ENCODE measurements around the gene TADA2A. TPM values are rescaled to one million over a fixed set of nuclear protein-coding genes. Genes with fewer than 3 reads are reported as not detected.

The TADA2A gene
- total RNA-seq, 2 donors from 2014 or later: 26.9 to 31.6 TPM

DNA sequence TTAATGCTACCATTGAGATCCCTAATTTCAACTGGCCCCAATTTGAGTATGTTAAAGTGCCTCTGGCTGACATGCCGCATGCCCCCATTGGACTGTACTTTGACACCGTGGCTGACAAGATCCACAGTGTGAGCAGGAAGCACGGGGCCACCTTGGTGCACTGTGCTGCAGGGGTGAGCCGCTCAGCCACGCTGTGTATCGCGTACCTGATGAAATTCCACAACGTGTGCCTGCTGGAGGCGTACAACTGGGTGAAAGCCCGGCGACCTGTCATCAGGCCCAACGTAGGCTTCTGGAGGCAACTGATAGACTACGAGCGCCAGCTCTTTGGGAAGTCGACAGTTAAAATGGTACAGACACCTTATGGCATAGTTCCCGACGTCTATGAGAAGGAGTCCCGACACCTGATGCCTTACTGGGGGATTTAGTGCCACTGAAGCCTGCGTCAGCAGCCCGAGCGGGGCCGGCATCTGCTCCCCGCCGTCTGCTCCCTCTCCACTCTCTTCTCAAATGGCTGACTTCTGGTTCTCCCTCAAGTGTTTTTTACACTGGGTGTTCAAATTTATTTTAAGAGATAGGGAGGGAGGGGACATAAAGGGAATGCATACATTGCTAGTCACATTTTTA, 105.9 kb downstream of the TADA2A start:
- no peaks in the 10 kb centered on the region for H3K27me3 ChIP-seq (ENCODE audit: control insufficient read depth, insufficient read depth, low read length, poor library complexity, severe bottlenecking)
- H3K9ac ChIP-seq (ENCODE audit: extremely low read depth, low read length, poor library complexity, severe bottlenecking): no peak overlapping the region
- Mint-ChIP-seq H3K27ac (peak overlapping the region; percentile 52), H3K4me1 (peaks cover 24% of the 10 kb centered on the region), H3K27me3 (ENCODE audit: insufficient read depth) (no peaks in the 10 kb centered on the region), H3K4me3 (no peak overlapping the region), H3K36me3 (ENCODE audit: low read depth) (peaks cover 39% of the 10 kb centered on the region), H3K9me3 (no peaks in the 10 kb centered on the region)
- no peak overlapping the region for H3K4me3 ChIP-seq (ENCODE audit: low read length)
- no peak overlapping the region for H3K27ac ChIP-seq (ENCODE audit: low read depth, low read length)
- DNase-seq: peak; percentile 53
- TF ChIP-seq, protein P1, sequence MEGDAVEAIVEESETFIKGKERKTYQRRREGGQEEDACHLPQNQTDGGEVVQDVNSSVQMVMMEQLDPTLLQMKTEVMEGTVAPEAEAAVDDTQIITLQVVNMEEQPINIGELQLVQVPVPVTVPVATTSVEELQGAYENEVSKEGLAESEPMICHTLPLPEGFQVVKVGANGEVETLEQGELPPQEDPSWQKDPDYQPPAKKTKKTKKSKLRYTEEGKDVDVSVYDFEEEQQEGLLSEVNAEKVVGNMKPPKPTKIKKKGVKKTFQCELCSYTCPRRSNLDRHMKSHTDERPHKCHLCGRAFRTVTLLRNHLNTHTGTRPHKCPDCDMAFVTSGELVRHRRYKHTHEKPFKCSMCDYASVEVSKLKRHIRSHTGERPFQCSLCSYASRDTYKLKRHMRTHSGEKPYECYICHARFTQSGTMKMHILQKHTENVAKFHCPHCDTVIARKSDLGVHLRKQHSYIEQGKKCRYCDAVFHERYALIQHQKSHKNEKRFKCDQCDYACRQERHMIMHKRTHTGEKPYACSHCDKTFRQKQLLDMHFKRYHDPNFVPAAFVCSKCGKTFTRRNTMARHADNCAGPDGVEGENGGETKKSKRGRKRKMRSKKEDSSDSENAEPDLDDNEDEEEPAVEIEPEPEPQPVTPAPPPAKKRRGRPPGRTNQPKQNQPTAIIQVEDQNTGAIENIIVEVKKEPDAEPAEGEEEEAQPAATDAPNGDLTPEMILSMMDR (conservative IDR thresholded peaks at IDR 0.05): no peak
- H3K4me1 ChIP-seq (ENCODE audit: control insufficient read depth, insufficient read depth, low read length): peaks cover 14% of the 10 kb centered on the region
- peaks cover 52% of the 10 kb centered on the region for H3K36me3 ChIP-seq (ENCODE audit: control insufficient read depth, insufficient read depth, low read length)
- WGBS, 2 experiments (ENCODE audit: insufficient coverage in 1 of 2, insufficient read length in 1 of 2): 93 to 95% methylated on average over 24 of the region's 24 CpGs
- no peaks in the 10 kb centered on the region for H3K9me3 ChIP-seq (ENCODE audit: control insufficient read depth, low read length)

DNA sequence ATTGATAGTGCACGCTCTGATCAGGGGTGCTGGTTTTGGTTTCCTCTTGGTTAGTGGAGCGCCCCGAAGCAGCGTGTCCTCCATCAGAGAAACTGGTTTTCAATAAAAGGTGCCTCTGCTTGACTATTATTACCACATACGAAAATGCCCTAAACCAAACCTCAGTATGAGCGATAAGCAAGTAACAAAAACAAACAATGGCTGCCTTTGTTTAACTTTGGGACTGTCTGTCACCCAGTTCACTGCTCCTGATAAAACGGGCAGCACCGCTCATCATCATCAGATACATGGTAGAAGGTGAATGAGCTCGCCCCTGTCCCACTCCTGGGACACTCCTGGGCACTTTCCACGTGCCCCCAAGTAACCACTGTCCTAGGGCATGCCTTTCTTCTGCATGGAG, 107.0 kb downstream of the TADA2A start:
- DNase-seq: peak; percentile 55
- Mint-ChIP-seq H3K4me3 (peak overlapping the region; percentile 1), H3K27me3 (ENCODE audit: insufficient read depth) (no peaks in the 10 kb centered on the region), H3K9me3 (no peaks in the 10 kb centered on the region), H3K27ac (peak overlapping the region; percentile 77), H3K4me1 (peaks cover 24% of the 10 kb centered on the region), H3K36me3 (ENCODE audit: low read depth) (peaks cover 51% of the 10 kb centered on the region)
- Histone ChIP-seq H3K36me3 (ENCODE audit: control insufficient read depth, insufficient read depth, low read length) (peaks cover 57% of the 10 kb centered on the region), H3K4me3 (ENCODE audit: low read length) (peak overlapping the region; percentile 43), H3K9me3 (ENCODE audit: control insufficient read depth, low read length) (no peaks in the 10 kb centered on the region), H3K27me3 (ENCODE audit: control insufficient read depth, insufficient read depth, low read length, poor library complexity, severe bottlenecking) (no peaks in the 10 kb centered on the region), H3K9ac (ENCODE audit: extremely low read depth, low read length, poor library complexity, severe bottlenecking) (no peak overlapping the region), H3K27ac (ENCODE audit: low read depth, low read length) (peak overlapping the region; percentile 55), H3K4me1 (ENCODE audit: control insufficient read depth, insufficient read depth, low read length) (peaks cover 14% of the 10 kb centered on the region)
- TF ChIP-seq, protein P1 (conservative IDR thresholded peaks at IDR 0.05): no peak
- 85 to 89% methylated on average over 10 of the region's 10 CpGs for WGBS, 2 experiments (ENCODE audit: insufficient coverage in 1 of 2, insufficient read length in 1 of 2)

DNA sequence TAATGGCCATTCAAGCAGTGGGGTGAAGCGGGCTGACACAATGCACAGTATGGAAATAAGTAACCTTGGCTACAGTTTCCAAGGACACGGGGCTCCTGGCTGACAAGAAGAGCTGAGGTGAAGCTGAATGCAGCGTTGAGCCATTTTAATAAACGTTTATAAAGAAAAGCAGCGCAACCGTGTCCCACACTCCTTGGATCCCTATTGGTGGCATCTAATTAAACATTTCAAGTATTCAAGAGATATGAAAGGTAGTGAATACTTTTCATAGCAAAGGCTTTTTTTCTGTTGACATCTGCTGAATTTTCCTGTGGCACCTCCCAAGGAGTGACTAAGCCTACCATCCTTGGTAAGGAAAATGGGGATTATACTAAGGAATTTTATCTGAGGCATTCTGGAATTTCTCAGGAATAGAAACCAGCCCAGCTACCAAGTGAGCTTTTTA, 109.5 kb downstream of the TADA2A start:
- peak; percentile 58 for DNase-seq
- no peaks in the 10 kb centered on the region for H3K27me3 ChIP-seq (ENCODE audit: control insufficient read depth, insufficient read depth, low read length, poor library complexity, severe bottlenecking)
- no peaks in the 10 kb centered on the region for H3K27me3 Mint-ChIP-seq (ENCODE audit: insufficient read depth)
- WGBS, 2 experiments (ENCODE audit: insufficient coverage in 1 of 2, insufficient read length in 1 of 2): 82 to 87% methylated on average over 6 of the region's 6 CpGs
- TF ChIP-seq, protein P1 (conservative IDR thresholded peaks at IDR 0.05): no peak
- H3K9ac ChIP-seq (ENCODE audit: extremely low read depth, low read length, poor library complexity, severe bottlenecking): peak overlapping the region; percentile 56
- H3K9me3 Mint-ChIP-seq: no peaks in the 10 kb centered on the region
- H3K4me3 Mint-ChIP-seq: no peak overlapping the region
- H3K27ac Mint-ChIP-seq: peak overlapping the region; percentile 66
- H3K27ac ChIP-seq (ENCODE audit: low read depth, low read length): peak overlapping the region; percentile 59
- H3K36me3 ChIP-seq (ENCODE audit: control insufficient read depth, insufficient read depth, low read length): peaks cover 74% of the 10 kb centered on the region
- H3K9me3 ChIP-seq (ENCODE audit: control insufficient read depth, low read length): no peaks in the 10 kb centered on the region
- H3K4me1 ChIP-seq (ENCODE audit: control insufficient read depth, insufficient read depth, low read length): peaks cover 14% of the 10 kb centered on the region
- no peak overlapping the region for H3K4me3 ChIP-seq (ENCODE audit: low read length)
- H3K36me3 Mint-ChIP-seq (ENCODE audit: low read depth): peaks cover 55% of the 10 kb centered on the region
- peaks cover 24% of the 10 kb centered on the region for H3K4me1 Mint-ChIP-seq
